GM21360 (cell line): ENCODE data around the gene MRPL53.

Source experiments
- ATAC-seq: cut with Tn5 transposase; IDR thresholded peaks from one replicate; pipeline ENCODE4 v1.9.1; 2021; ENCODE audit warnings: mild to moderate bottlenecking, moderate library complexity; ENCODE audit not compliant: unreplicated experiment

MRPL53 gene

GRCh38 chr2:74429487-74430451 lies 42.7 kb downstream of the MRPL53 start:
- ATAC-seq: no peak

GRCh38 chr2:74428675-74429074 lies 43.8 kb downstream of the MRPL53 start:
- no peak for ATAC-seq

GRCh38 chr2:74427551-74427950 lies 44.9 kb downstream of the MRPL53 start:
- ATAC-seq: no peak

- ATAC-seq: no peak
Observed at GRCh38 chr2:74426181-74426758, 46.2 kb downstream of the MRPL53 start.

GRCh38 chr2:74425523-74425922 lies 47.0 kb downstream of the MRPL53 start:
- no peak for ATAC-seq

GRCh38 chr2:74424995-74425406 lies 47.5 kb downstream of the MRPL53 start:
- ATAC-seq: no peak

- no peak for ATAC-seq
Observed at GRCh38 chr2:74424139-74424992, 48.1 kb downstream of the MRPL53 start.

- no peak for ATAC-seq
Observed at GRCh38 chr2:74423231-74424095, 49.0 kb downstream of the MRPL53 start.
